HepG2 (cell line): ENCODE results near the gene KLHL33. TPM values are rescaled to one million over a fixed set of nuclear protein-coding genes. Genes with fewer than 3 reads are reported as not detected.
A peak's percentile ranks its signal among the peaks of the same experiment; 100 is the strongest.

Experiments used
- ATAC-seq: fragments of 200-7000 bp; cut with Tn5 transposase; 3 replicates; pipeline ENCODE4 v1.9.1; 2020; ENCODE audit warnings: mild to moderate bottlenecking, moderate library complexity
- BruUV-seq: library from RNA; stranded (reverse); fragments of 400-500 nt; replicated peaks from 2 replicates; lab custom pipeline; 2021; lab: Mats Ljungman, UMichigan
- CTCF ChIA-PET: fragments of 300-600 bp; formaldehyde crosslinking; extraction: SDS; loops from one replicate; lab custom pipeline; 2021; ENCODE audit warnings: low total read pairs, inconsistent platforms, low intra/inter-chr PET ratio; lab: Yijun Ruan, JAX
- POLR2A ChIA-PET: fragments of 350-600 bp; sonication (Branson Sonifier 250); formaldehyde crosslinking; loops from one replicate; lab custom pipeline; 2020; ENCODE audit warnings: antibody characterized with exemption, inconsistent platforms; lab: Yijun Ruan, JAX
- DNase-seq: peaks from one replicate; pipeline ENCODE4 v3.0.0-alpha.2; 2015; ENCODE audit warnings: low spot score
- FAIRE-seq: peaks from 3 replicates; lab custom pipeline; 2011; peaks lifted over from hg19 to GRCh38; lab: Jason Lieb, UNC
- H2AFZ ChIP-seq: one replicate; pipeline ENCODE4 v1.6.1; 2011; ENCODE audit warnings: low read length, inconsistent platforms
- H3K27ac ChIP-seq: fragments of 300-600 bp; 3 replicates; pipeline ENCODE4 v1.8.0; 2011; ENCODE audit warnings: mixed run types, mild to moderate bottlenecking, mixed read lengths, low read length, inconsistent platforms; ENCODE audit not compliant: insufficient read depth; ENCODE audit errors: extremely low read length
- H3K27me3 ChIP-seq, 2 experiments: fragments of 200-600 bp in 1 of 2; 2 replicates in 1 of 2; 3 replicates in 1 of 2; pipeline versions ENCODE4 v1.6.0 to v1.8.0; 2011; ENCODE audit warnings: low read length in 2 of 2, mild to moderate bottlenecking in 2 of 2, moderate library complexity in 2 of 2, inconsistent platforms in 1 of 2; ENCODE audit not compliant: insufficient read depth in 2 of 2, control insufficient read depth in 1 of 2
- H3K36me3 ChIP-seq, 2 experiments: fragments of 200-600 bp in 1 of 2; replicated peaks in 1 of 2; 2 replicates in 1 of 2; 3 replicates in 1 of 2; pipeline versions ENCODE4 v1.5.1 to v1.8.0; 2011; ENCODE audit warnings: low read length in 2 of 2, inconsistent platforms in 1 of 2; ENCODE audit not compliant: insufficient read depth in 2 of 2, control insufficient read depth in 1 of 2
- H3K4me1 ChIP-seq: 2 replicates; pipeline ENCODE4 v1.5.1; 2012; ENCODE audit warnings: low read length, inconsistent platforms; ENCODE audit not compliant: insufficient read depth
- H3K4me2 ChIP-seq: 2 replicates; pipeline ENCODE4 v1.6.0; 2011; ENCODE audit warnings: low read depth, low read length, inconsistent platforms
- H3K4me3 ChIP-seq, 3 experiments: fragments of 200-600 bp in 1 of 3; sonication (generic), shearing (Covaris generic) in 1 of 3; replicated peaks in 1 of 3; 2 replicates each; pipeline ENCODE4 v1.5.1; 2011 to 2016; ENCODE audit warnings: low read length in 3 of 3, inconsistent platforms in 2 of 3, low read depth in 2 of 3, mild to moderate bottlenecking in 2 of 3, control low read depth in 1 of 3, mixed read lengths in 1 of 3; ENCODE audit not compliant: insufficient read depth in 1 of 3
- H3K79me2 ChIP-seq: one replicate; pipeline ENCODE4 v1.6.1; 2011; ENCODE audit warnings: low read length, inconsistent platforms; ENCODE audit not compliant: insufficient read depth
- H3K9ac ChIP-seq: 2 replicates; pipeline ENCODE4 v1.6.0; 2011; ENCODE audit warnings: mild to moderate bottlenecking, low read depth, low read length, inconsistent platforms; ENCODE audit not compliant: insufficient read depth
- H3K9me3 ChIP-seq: 2 replicates; pipeline ENCODE4 v1.5.1; 2012; ENCODE audit warnings: mild to moderate bottlenecking, low read length
- H4K20me1 ChIP-seq: 2 replicates; pipeline ENCODE4 v1.6.0; 2011; ENCODE audit warnings: inconsistent platforms, mild to moderate bottlenecking, low read length, moderate library complexity; ENCODE audit not compliant: insufficient read depth
- CCDC6 ChIP-seq: sonication (generic); formaldehyde crosslinking; IDR thresholded peaks from 2 replicates; pipeline ENCODE4 v1.8.1; 2022; ENCODE audit warnings: mild to moderate bottlenecking, missing genetic modification reagents, moderate library complexity
- HOXA5 ChIP-seq: sonication (generic); formaldehyde crosslinking; IDR thresholded peaks from 2 replicates; pipeline ENCODE4 v1.4.0; 2020; ENCODE audit warnings: missing genetic modification reagents
- JUN ChIP-seq: sonication (generic); formaldehyde crosslinking; IDR thresholded peaks from 2 replicates; pipeline ENCODE4 v1.4.0; 2020; ENCODE audit warnings: mild to moderate bottlenecking, missing genetic modification reagents
- PHB2 ChIP-seq: fragments of 450-650 bp; IDR thresholded peaks from 2 replicates; pipeline ENCODE4 v1.6.1; 2018; ENCODE audit not compliant: partially characterized antibody
- RFX5 ChIP-seq: IDR thresholded peaks from 2 replicates; pipeline ENCODE4 v1.6.1; 2011; ENCODE audit warnings: low read depth, low read length, improper control_type of control experiment
- RXRB ChIP-seq: IDR thresholded peaks from 2 replicates; pipeline ENCODE4 v1.6.1; 2016; ENCODE audit warnings: borderline replicate concordance, missing genetic modification reagents, missing compliant biosample characterization
- SMAD3 ChIP-seq: sonication (generic); formaldehyde crosslinking; IDR thresholded peaks from 2 replicates; pipeline ENCODE4 v1.4.0; 2020; ENCODE audit warnings: missing genetic modification reagents
- TGIF2 ChIP-seq: IDR thresholded peaks from 2 replicates; pipeline ENCODE4 v1.6.1; 2016; ENCODE audit warnings: control low read depth, missing compliant biosample characterization
- ZKSCAN1 ChIP-seq: fragments of 150-350 bp; IDR thresholded peaks from 2 replicates; pipeline ENCODE4 v1.6.1; 2014; ENCODE audit warnings: low read length
- ZNF567 ChIP-seq: sonication (generic); formaldehyde crosslinking; IDR thresholded peaks from 2 replicates; pipeline ENCODE4 v1.8.1; 2023; ENCODE audit warnings: mild to moderate bottlenecking, missing genetic modification reagents, borderline replicate concordance
- ZNF652 ChIP-seq: IDR thresholded peaks from 2 replicates; pipeline ENCODE4 v1.6.1; 2016; ENCODE audit warnings: low read depth, borderline replicate concordance
- ZNF792 ChIP-seq: IDR thresholded peaks from 2 replicates; pipeline ENCODE4 v1.6.1; 2016
- WGBS: methylation state at CpG from one replicate; pipeline ENCODE4 v1.1.6; 2017; ENCODE audit warnings: low lambda C conversion rate; 5-methylcytosine and 5-hydroxymethylcytosine counted together
- in situ Hi-C: cut with HindIII; loops from 2 replicates; pipeline ENCODE4 v1.10.0; 2017; ENCODE audit warnings: low pct_unique_long_range_greater_than_20kb; ENCODE audit not compliant: extremely low pct_ligation_motif_present
- intact Hi-C: fragments of 100-400 bp; cut with micrococcal nuclease; formaldehyde crosslinking; loops from one replicate; pipeline ENCODE4 v1.10.0; 2022; ENCODE audit not compliant: unreplicated experiment
- polyA plus RNA-seq, 8 experiments: library from polyadenylated mRNA; depleted of rRNA in 3 of 8; stranded (reverse) in 7 of 8; unstranded in 1 of 8; fragments of >200 nt; fragmentation: Illumina TruSeq in 4 of 8; extraction: Trizol in 4 of 8; gene quantifications; 2 replicates each; pipeline versions ENCODE4 v1.2.1 to v1.2.3, GENCODE V29; 2011 to 2016; ENCODE audit warnings: low read depth in 4 of 8, missing spikeins in 1 of 8, mixed read lengths in 1 of 8; ENCODE audit not compliant: insufficient read depth in 1 of 8
- total RNA-seq, 5 experiments: library from RNA; depleted of rRNA; stranded (reverse); fragments of >200 nt; fragmentation: Illumina TruSeq; extraction: Trizol; gene quantifications; 2 replicates each; pipeline ENCODE4 v1.2.3, GENCODE V29; 2016; ENCODE audit warnings: low read depth in 1 of 5
- TF ChIP-seq, protein P1 (sequence below): sonication (generic); formaldehyde crosslinking; IDR thresholded peaks from 2 replicates; pipeline ENCODE4 v1.4.0; 2020; ENCODE audit warnings: missing genetic modification reagents, mild to moderate bottlenecking, borderline replicate concordance
- TF ChIP-seq, protein P2 (sequence below): sonication (generic); formaldehyde crosslinking; IDR thresholded peaks from 2 replicates; pipeline ENCODE4 v1.4.0; 2020; ENCODE audit warnings: mild to moderate bottlenecking, missing genetic modification reagents

The KLHL33 gene
- total and polyA plus RNA-seq, 2 of the 13 experiments (the other 11 are each of a cell fraction or from before 2014, with no cell fraction given) = not detected

GRCh38 chr14:20412411-20412810 is 23.6 kb downstream of the KLHL33 start:
- in situ Hi-C loops = no loop called here
- Histone ChIP-seq H3K9me3 (no peaks in the 10 kb centered on the region), H3K27me3 (no peaks in the 10 kb centered on the region; a peak in 2 of 5 replicates), H3K4me2 (peak overlapping the region; percentile 78), H4K20me1 (no peaks in the 10 kb centered on the region), H3K4me1 (peaks cover 38% of the 10 kb centered on the region), H3K9ac (peak overlapping the region; percentile 75; the same call in 1 of the 2 replicates), H3K27ac (no peak overlapping the region), H3K36me3 (peaks cover 3 to 6% of the 10 kb centered on the region in 2 experiments), H3K79me2 (no peaks in the 10 kb centered on the region), H2AFZ (no peak overlapping the region), H3K4me3 (peak overlapping the region; percentile 81 to 93 (median 92))
- POLR2A ChIA-PET = interaction anchor here (0.6 to 4.3 kb wide), 13 partner anchors 9 to 276 kb away, joined by 3 to 54 read pairs (median 8); partner anchors contain the start of genes ANG, APEX1, OSGEP and PARP2
- intact Hi-C loops = loop anchor here (5.0 kb wide), 2 partner anchors 35 to 85 kb away; no protein-coding TSS in a partner anchor
- no TSS peak for BruUV-seq
- CTCF ChIA-PET = no interaction called here
- WGBS = 7% methylated on average over 7 of the region's 7 CpGs
- no peak for DNase-seq
- TF ChIP-seq HOXA5 (CRISPR knock-in tag) (no peak), ZNF652 (CRISPR knock-in tag) (peak; percentile 71), ZNF567 (CRISPR knock-in tag) (0 out of 2 replicates have a peak, but pooled peaks have one; percentile 29), ZNF792 (CRISPR knock-in tag) (no peak), JUN (CRISPR knock-in tag) (no peak), TGIF2 (CRISPR knock-in tag) (0 out of 2 replicates have a peak, but pooled peaks have one; percentile 12), ZKSCAN1 (no peak), RXRB (CRISPR knock-in tag) (0 out of 2 replicates have a peak, but pooled peaks have one; percentile 11), PHB2 (no peak), RFX5 (no peak), CCDC6 (CRISPR knock-in tag) (no peak), SMAD3 (no peak)
- TF ChIP-seq, protein P1, sequence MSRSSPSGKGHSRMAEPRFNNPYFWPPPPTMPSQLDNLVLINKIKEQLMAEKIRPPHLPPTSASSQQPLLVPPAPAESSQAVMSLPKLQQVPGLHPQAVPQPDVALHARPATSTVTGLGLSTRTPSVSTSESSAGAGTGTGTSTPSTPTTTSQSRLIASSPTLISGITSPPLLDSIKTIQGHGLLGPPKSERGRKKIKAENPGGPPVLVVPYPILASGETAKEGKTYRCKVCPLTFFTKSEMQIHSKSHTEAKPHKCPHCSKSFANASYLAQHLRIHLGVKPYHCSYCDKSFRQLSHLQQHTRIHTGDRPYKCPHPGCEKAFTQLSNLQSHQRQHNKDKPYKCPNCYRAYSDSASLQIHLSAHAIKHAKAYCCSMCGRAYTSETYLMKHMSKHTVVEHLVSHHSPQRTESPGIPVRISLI (CRISPR knock-in tag) = peak; percentile 61; the same call in 1 of the 2 replicates
- TF ChIP-seq, protein P2, sequence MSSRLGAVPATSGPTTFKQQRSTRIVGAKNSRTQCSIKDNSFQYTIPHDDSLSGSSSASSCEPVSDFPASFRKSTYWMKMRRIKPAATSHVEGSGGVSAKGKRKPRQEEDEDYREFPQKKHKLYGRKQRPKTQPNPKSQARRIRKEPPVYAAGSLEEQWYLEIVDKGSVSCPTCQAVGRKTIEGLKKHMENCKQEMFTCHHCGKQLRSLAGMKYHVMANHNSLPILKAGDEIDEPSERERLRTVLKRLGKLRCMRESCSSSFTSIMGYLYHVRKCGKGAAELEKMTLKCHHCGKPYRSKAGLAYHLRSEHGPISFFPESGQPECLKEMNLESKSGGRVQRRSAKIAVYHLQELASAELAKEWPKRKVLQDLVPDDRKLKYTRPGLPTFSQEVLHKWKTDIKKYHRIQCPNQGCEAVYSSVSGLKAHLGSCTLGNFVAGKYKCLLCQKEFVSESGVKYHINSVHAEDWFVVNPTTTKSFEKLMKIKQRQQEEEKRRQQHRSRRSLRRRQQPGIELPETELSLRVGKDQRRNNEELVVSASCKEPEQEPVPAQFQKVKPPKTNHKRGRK (CRISPR knock-in tag) = no peak
- TF ChIP-seq, all 625 proteins: peak for 5
- no peak for FAIRE-seq
- peak; percentile 10 for ATAC-seq
